ENCODE data around the gene DNM2. TPM values are rescaled to one million over a fixed set of nuclear protein-coding genes. Genes with fewer than 3 reads are reported as not detected.

Gene DNM2
- total RNA-seq, 3 donors from 2014 or later, result 152 to 161 (median 158) TPM

DNA sequence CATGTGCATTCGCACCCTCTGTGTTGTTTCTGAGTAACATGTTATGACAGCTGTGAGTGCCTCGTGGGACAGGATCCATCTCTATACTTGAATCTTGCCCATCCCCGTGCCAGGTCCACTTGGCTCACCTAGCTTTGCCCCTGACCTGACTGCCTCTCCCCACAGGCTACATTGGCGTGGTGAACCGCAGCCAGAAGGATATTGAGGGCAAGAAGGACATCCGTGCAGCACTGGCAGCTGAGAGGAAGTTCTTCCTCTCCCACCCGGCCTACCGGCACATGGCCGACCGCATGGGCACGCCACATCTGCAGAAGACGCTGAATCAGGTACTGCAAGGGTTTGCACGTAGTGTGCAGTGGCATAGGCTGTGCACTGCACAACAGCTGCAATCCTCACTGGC lies 64.9 kb downstream of the DNM2 start:
- ATAC-seq, result no peak
- Mint-ChIP-seq H3K9me3 (no peaks in the 10 kb centered on the region), H3K4me1 (ENCODE audit: low read depth) (peaks cover 5% of the 10 kb centered on the region), H3K27me3 (ENCODE audit: low read depth) (no peaks in the 10 kb centered on the region), H3K4me3 (no peak overlapping the region), H3K36me3 (ENCODE audit: insufficient read depth) (peaks cover 43% of the 10 kb centered on the region)
- DNase-seq, result no peak

DNA sequence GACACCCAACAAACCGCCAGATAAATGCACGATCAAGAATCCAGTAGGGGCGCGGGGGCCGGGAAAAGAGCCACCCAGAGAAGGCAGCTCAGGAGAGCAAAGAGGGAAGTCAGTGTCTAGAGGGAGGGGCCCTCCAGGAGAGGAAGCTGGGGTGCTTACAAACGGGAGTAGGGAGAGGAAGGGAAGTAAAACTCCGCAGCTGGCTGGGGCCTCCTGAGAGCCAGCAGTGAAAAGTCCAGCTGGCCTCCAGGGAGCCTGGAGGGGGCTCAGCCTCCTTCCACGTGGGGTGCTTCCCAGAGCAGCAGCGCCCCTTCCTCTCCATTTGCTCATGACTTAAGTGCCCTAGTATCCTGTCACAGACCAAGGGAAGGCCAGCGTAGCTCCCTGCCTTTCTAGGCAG lies 66.4 kb downstream of the DNM2 start:
- no peaks in the 10 kb centered on the region for H3K27me3 Mint-ChIP-seq (ENCODE audit: low read depth)
- peaks cover 45% of the 10 kb centered on the region for H3K36me3 Mint-ChIP-seq (ENCODE audit: insufficient read depth)
- no peaks in the 10 kb centered on the region for H3K9me3 Mint-ChIP-seq
- ATAC-seq (no peak), DNase-seq (no peak)
- H3K4me1 Mint-ChIP-seq (ENCODE audit: low read depth), result peaks cover 5% of the 10 kb centered on the region
- no peak overlapping the region for H3K4me3 Mint-ChIP-seq

DNA sequence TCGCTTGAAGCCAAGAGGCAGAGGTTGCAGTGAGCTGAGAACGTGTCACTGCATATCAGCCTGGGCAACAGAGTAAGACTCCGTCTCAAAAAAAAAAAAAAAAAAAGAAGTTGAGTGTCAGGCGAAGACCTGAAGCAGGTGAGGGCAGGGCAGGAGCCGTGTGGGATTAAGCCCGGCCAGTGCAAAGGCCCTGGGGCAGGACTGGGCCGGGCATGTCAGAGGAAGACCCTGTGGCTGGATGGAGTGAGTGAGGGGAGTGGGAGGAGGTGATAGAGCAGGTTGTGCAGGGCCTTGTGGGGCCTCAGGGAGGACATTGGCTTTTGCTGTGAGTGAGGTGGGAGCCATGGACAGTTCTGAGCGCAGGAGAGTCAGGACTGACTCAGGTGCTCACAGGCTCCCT lies 70.3 kb downstream of the DNM2 start:
- H3K27me3 Mint-ChIP-seq (ENCODE audit: low read depth), result no peaks in the 10 kb centered on the region

DNA sequence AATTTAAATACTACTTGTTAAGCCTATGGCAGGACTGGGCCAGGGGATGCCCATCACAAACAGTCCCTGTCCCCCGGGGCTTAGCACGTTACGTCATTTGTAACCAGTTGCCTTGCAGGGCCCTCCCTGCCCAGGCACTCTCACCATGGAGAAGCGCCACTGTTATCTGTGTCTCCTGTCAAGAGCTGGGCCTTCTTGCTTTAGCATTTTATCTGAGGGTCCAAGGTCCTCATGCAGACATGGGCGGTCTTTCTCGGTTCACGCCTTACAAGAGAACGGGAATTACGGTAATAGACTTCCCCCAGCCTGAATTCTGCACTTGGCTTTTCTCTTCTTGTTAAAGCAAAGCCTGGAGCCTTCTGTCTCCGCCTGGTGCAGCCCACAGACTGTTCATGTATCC lies 72.0 kb downstream of the DNM2 start:
- H3K36me3 Mint-ChIP-seq (ENCODE audit: insufficient read depth), result peaks cover 25% of the 10 kb centered on the region
- ATAC-seq, result no peak

More for the DNA sequence above, 70.3 kb downstream of the DNM2 start:
- no peak for ATAC-seq
- no peaks in the 10 kb centered on the region for H3K9me3 Mint-ChIP-seq
- peaks cover 30% of the 10 kb centered on the region for H3K36me3 Mint-ChIP-seq (ENCODE audit: insufficient read depth)
- no peak for DNase-seq
- H3K4me1 Mint-ChIP-seq (ENCODE audit: low read depth), result peaks cover 2% of the 10 kb centered on the region
- H3K4me3 Mint-ChIP-seq, result no peak overlapping the region

DNA sequence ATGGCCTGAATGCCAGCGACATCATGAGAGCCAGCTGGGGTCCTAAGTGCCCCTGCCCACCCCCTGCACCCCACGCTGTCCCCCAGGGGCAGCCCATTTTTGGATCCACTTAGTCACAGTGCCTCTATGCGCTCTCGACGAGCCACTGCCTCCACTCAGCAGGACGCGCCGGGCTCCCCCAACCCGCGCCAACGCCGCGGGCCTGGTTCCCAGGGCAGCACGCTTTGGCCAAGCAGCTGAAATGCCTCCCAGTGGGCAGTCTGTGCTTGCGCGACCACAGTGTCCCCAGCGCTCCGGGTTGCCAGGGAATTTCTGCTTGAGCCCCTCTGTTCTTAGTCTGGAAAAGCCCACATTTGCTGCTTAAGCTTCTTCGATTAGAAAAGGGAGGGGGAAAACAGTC lies 78.8 kb downstream of the DNM2 start:
- peak overlapping the region; percentile 74 for H3K4me3 Mint-ChIP-seq
- H3K9me3 Mint-ChIP-seq, result no peaks in the 10 kb centered on the region
- DNase-seq (no peak), ATAC-seq (no peak)
- H3K27me3 Mint-ChIP-seq (ENCODE audit: low read depth), result no peaks in the 10 kb centered on the region
- H3K36me3 Mint-ChIP-seq (ENCODE audit: insufficient read depth), result peaks cover 16% of the 10 kb centered on the region
- peaks cover 40% of the 10 kb centered on the region for H3K4me1 Mint-ChIP-seq (ENCODE audit: low read depth)

More for the DNA sequence above, 72.0 kb downstream of the DNM2 start:
- Mint-ChIP-seq H3K9me3 (no peaks in the 10 kb centered on the region), H3K27me3 (ENCODE audit: low read depth) (no peaks in the 10 kb centered on the region), H3K4me3 (no peak overlapping the region), H3K4me1 (ENCODE audit: low read depth) (no peaks in the 10 kb centered on the region)
- no peak for DNase-seq

DNA sequence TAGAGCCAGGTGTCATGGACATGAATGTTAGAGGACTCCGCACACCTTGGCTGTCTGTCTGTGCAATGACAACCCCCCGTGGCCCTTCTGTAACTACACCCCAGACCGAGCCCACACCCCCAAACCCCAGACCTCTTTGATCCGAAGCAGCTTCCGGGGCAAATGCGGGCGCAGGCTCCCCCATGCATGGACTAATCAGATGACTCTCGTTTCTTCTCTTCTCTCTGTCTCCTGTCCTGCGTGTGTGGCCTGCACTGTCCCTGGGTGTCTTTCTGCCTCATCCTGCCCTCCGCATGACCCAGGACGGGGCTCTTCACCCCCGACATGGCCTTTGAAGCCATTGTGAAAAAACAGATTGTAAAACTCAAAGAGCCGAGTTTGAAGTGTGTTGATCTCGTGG lies 79.2 kb downstream of the DNM2 start:
- ATAC-seq (peak; percentile 30 to 35), DNase-seq (no peak)
- peaks cover 40% of the 10 kb centered on the region for H3K4me1 Mint-ChIP-seq (ENCODE audit: low read depth)
- no peaks in the 10 kb centered on the region for H3K9me3 Mint-ChIP-seq
- peak overlapping the region; percentile 74 for H3K4me3 Mint-ChIP-seq
- peaks cover 16% of the 10 kb centered on the region for H3K36me3 Mint-ChIP-seq (ENCODE audit: insufficient read depth)
- no peaks in the 10 kb centered on the region for H3K27me3 Mint-ChIP-seq (ENCODE audit: low read depth)

DNA sequence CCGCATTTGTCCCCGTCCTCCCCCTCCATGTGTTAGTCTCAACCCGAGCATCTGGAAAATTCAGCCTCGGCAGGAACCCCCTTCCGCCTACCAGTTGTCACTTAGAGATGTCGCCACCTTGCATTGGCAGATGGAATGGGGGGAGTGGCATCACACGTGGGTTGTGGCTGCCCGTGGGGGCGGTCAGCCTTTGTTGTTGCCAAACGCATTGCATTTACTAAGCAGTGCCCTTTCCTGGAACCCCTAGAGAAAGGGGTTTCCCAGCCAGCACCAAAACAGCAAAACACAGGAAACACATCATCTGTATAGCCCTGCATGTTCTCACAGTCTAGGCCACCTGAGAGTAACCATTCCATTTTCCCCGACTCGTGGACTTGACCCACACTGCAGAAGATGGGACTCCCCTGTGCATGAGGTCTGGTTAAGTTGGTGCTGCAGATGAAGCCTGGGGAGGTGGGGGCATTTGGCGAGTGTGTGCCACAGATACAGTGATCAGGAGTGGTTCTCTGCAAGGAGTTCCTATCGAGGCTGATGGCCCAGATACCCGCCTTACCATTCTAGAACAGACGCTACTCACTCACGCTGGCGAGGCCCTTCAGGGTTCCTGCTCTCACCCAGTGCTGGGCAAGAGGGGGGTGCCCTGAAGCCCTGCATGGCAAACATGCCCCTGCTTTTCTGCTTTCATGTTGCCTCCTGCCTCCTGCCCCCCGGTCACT lies 79.8 kb downstream of the DNM2 start:
- H3K4me1 Mint-ChIP-seq (ENCODE audit: low read depth), result peaks cover 40% of the 10 kb centered on the region
- H3K9me3 Mint-ChIP-seq, result no peaks in the 10 kb centered on the region

DNA sequence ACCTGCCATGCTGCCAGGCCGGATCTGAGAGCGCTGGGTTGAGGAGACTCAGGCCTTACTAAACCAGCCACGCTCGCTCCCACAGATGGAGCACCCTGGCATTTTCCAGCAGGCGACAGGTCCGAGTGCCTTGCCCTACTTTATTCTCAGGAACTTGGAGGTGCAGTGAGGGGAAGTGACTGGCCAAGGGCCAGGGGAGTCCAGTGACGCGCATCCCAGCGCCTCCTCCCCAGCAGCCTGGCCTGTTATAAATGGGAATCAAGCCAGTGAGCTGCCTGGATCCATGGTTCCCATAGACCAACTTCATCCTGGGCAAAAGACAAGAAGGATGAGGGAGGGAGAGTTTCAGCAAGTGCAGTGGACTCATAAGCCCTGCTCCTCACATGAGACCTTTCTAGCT lies 82.6 kb downstream of the DNM2 start:
- no peaks in the 10 kb centered on the region for H3K9me3 Mint-ChIP-seq

More for the DNA sequence above, 79.8 kb downstream of the DNM2 start:
- DNase-seq (peak; percentile 82), ATAC-seq (peak; percentile 93 to 96)
- H3K27me3 Mint-ChIP-seq (ENCODE audit: low read depth), result no peaks in the 10 kb centered on the region
- H3K36me3 Mint-ChIP-seq (ENCODE audit: insufficient read depth), result peaks cover 17% of the 10 kb centered on the region
- H3K4me3 Mint-ChIP-seq, result peak overlapping the region; percentile 74

DNA sequence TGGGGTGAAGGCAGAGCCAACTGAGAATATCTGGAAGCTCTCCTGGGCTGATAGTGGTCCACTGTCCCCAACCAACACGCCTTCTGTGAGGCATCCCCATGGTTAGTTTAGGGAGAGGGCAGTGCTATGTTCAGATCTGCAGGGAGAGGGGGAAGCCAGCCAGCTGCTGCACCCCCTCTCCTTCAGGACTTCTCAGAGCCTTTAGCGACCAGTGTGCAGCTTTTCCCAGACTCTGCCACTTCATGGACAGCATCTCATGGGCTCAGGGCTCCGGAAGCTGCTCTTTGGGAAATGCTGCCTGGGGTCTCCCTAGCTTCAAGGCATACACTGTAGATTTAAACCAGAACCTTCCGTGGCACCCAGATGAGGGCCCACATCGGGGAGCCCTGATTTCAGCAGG lies 84.6 kb downstream of the DNM2 start:
- Mint-ChIP-seq H3K36me3 (ENCODE audit: insufficient read depth) (peaks cover 17% of the 10 kb centered on the region), H3K9me3 (no peaks in the 10 kb centered on the region)
- DNase-seq, result no peak

More for the DNA sequence above, 82.6 kb downstream of the DNM2 start:
- Mint-ChIP-seq H3K27me3 (ENCODE audit: low read depth) (no peaks in the 10 kb centered on the region), H3K36me3 (ENCODE audit: insufficient read depth) (peaks cover 23% of the 10 kb centered on the region), H3K4me1 (ENCODE audit: low read depth) (peaks cover 36% of the 10 kb centered on the region), H3K4me3 (no peak overlapping the region)
- DNase-seq (no peak), ATAC-seq (no peak)

DNA sequence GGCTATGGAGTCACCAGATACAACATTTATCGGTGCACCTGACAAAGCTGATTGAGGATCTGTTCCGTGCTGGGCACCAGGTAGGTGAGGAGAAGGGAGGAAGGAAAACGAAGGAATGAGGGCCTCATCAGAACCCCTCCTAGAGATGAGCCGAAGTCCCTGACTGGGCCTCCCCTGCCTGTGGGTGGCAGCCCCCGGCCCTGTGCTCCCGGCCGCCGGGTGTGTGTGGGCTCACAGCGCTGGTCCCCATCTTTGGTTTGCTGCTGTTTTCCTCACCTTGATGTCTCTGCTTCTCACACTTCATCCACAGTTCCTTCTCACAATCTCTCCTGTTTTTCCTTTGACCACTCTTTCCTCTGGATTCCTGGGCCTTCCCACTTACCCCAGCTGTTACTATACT lies 85.4 kb downstream of the DNM2 start:
- DNase-seq (no peak), ATAC-seq (no peak)
- Mint-ChIP-seq H3K4me3 (no peak overlapping the region), H3K4me1 (ENCODE audit: low read depth) (peaks cover 11% of the 10 kb centered on the region), H3K9me3 (no peaks in the 10 kb centered on the region), H3K27me3 (ENCODE audit: low read depth) (no peaks in the 10 kb centered on the region), H3K36me3 (ENCODE audit: insufficient read depth) (peaks cover 20% of the 10 kb centered on the region)

More for the DNA sequence above, 84.6 kb downstream of the DNM2 start:
- ATAC-seq, result no peak
- H3K27me3 Mint-ChIP-seq (ENCODE audit: low read depth), result no peaks in the 10 kb centered on the region
- peaks cover 17% of the 10 kb centered on the region for H3K4me1 Mint-ChIP-seq (ENCODE audit: low read depth)
- no peak overlapping the region for H3K4me3 Mint-ChIP-seq

DNA sequence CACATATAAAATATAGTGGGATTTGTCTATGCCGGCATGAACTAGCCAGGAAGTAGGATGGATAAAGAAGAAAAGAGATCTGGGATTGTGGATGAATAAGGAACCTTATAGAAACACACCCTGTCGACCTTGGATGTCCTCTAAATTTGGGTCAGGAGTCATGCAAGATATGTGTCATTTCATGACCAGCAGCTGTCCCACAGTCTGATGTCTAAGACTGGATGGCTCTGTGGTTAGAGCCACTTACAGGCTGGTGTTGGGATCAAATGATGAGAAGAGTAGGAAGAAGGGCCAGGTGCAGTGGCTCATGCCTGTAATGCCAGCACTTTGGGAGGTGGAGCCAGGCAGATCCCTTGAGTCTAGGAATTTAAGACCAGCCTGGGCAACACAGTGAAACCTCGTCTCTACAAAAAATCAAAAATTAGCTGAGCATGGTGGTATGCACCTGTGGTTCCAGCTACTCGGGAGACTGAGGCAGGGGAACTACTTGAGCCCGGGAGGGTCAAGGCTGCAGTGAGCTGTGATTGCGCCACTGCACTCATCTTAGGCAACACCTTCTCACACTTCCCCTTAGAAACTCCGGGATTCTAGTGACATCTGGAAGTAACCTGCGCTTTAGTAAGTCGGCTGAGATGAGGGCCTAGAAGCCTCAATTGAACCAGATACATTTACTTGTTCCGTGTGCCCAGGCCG lies 87.3 kb downstream of the DNM2 start:
- Mint-ChIP-seq H3K27me3 (ENCODE audit: low read depth) (no peaks in the 10 kb centered on the region), H3K9me3 (no peaks in the 10 kb centered on the region), H3K4me3 (no peak overlapping the region), H3K4me1 (ENCODE audit: low read depth) (peaks cover 15% of the 10 kb centered on the region), H3K36me3 (ENCODE audit: insufficient read depth) (peaks cover 31% of the 10 kb centered on the region)
- no peak for DNase-seq
- ATAC-seq, result no peak

DNA sequence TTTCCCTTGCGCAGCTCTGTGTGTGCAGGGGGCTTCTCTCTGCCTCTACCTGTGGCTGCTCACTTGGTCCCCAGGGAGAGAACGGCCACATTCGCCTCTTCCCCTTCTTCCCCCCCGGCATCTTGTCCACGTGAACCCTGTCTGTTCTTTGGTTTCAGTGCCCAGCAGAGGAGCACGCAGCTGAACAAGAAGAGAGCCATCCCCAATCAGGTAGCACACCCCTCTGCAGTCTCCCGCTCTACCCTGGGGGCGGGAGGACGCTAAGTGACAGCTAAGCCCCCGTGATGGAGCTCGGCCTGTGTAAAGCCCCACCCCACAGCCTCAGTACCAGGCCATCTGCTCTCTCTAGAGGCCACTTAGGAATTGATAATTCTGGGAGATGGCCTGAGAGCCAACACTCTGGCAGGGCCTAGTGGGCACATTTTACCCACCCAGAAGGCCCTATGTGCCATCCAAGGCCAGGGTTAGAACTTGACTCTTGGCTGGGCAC lies 87.9 kb downstream of the DNM2 start:
- Mint-ChIP-seq H3K27me3 (ENCODE audit: low read depth) (no peaks in the 10 kb centered on the region), H3K36me3 (ENCODE audit: insufficient read depth) (peaks cover 31% of the 10 kb centered on the region), H3K4me3 (no peak overlapping the region), H3K9me3 (no peaks in the 10 kb centered on the region), H3K4me1 (ENCODE audit: low read depth) (peaks cover 15% of the 10 kb centered on the region)
- ATAC-seq (no peak), DNase-seq (no peak)

DNA sequence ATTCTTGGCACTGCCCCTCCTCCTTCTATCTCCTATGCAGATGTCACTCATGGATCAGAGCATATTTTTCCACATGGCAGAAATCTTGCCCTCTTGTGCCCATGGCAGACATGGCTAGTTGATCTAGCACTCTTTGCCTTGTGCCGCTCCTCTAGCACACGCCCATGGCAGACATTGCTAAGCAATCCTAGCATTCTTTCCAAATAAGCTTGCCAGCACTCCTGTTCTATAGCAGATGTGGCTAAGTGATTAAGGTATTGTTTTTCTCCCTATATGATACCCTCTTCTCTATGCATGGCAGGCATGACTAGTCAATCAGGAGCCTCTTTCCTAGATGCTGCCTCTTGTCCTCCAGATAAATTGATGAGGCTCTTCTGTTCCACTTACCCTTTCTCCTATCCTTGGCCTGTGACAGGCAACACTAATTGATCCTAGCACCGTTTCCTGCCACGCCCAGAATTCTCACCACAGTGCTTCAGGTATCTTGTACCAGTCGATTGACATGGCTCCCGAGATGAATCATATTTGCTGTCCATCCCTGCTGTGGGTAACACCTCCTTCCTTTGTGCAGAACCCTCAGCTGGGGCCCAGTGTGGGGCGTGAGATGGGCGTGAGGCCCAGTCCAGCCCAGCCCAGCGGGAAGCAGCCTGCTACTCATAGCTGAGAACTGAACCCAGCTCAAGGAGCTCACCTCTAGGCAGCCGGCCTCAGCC lies 91.2 kb downstream of the DNM2 start:
- H3K27me3 Mint-ChIP-seq (ENCODE audit: low read depth), result no peaks in the 10 kb centered on the region
- peaks cover 21% of the 10 kb centered on the region for H3K4me1 Mint-ChIP-seq (ENCODE audit: low read depth)
- H3K4me3 Mint-ChIP-seq, result no peak overlapping the region
- peaks cover 26% of the 10 kb centered on the region for H3K36me3 Mint-ChIP-seq (ENCODE audit: insufficient read depth)
- ATAC-seq (peak in 1 of 2 donors; percentile 47), DNase-seq (no peak)
- no peaks in the 10 kb centered on the region for H3K9me3 Mint-ChIP-seq

DNA sequence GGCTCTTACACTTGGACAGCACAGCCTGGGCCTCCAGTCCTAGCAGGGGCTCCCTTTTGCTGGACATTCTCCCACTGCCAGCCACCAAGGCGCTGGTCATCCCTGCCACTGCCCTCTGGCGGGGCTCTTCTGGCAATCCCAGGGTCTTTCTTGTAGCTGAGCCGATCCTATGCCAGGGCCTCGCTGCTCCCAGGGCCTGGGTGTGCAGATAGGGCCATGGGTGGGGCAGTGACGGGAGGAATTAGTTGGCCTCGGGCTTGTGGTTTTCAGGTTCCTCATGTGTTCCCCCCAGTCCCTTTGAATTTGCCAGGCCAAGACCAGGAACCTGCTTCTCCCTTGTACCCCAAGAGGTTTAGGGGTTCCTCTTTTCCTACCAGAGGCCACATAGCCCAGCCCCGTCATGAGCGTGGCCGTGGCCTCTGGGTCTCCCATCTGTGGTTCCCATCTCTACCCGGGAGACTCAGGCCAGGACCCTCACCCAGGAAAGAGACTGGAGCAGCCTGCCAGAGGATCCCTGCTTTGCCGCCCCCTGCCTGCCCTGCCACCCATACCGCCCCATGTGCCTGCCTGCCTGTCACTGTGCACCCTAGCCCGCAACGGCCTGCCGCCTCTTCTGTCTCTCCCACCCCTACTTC lies 91.9 kb downstream of the DNM2 start:
- Mint-ChIP-seq H3K27me3 (ENCODE audit: low read depth) (no peaks in the 10 kb centered on the region), H3K4me3 (no peak overlapping the region), H3K4me1 (ENCODE audit: low read depth) (peaks cover 26% of the 10 kb centered on the region), H3K36me3 (ENCODE audit: insufficient read depth) (peaks cover 26% of the 10 kb centered on the region), H3K9me3 (no peaks in the 10 kb centered on the region)
- ATAC-seq (no peak), DNase-seq (no peak)

All from activated T-cell treated with anti-CD3 and anti-CD28 coated beads, Interleukin-2, amount 50 U/mL, for 4 hours (primary cell).